Measurements from ENCODE around the gene OR2A25.

DNA sequence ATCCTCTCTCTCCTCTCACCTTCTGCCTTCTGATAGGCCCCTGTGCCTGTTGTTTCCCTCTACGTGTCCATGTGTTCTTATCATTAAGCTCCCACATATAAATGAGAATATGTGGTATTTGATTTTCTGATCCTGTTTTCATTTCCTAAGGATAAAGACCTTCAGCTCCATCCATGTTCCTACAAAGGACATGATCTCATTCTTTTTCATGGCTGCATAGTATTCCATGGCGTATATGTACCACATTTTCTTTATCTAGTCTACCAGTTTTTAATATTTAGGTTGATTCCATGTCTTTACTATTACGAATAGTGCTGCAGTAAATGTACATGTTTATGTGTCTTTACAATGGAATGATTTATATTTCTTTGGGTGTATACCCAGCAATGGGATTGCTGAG is 21.1 kb downstream of the OR2A25 start:
- no peak for TF ChIP-seq POLR2A (IDR thresholded peaks at IDR 0.05)
- TF ChIP-seq, protein P1, sequence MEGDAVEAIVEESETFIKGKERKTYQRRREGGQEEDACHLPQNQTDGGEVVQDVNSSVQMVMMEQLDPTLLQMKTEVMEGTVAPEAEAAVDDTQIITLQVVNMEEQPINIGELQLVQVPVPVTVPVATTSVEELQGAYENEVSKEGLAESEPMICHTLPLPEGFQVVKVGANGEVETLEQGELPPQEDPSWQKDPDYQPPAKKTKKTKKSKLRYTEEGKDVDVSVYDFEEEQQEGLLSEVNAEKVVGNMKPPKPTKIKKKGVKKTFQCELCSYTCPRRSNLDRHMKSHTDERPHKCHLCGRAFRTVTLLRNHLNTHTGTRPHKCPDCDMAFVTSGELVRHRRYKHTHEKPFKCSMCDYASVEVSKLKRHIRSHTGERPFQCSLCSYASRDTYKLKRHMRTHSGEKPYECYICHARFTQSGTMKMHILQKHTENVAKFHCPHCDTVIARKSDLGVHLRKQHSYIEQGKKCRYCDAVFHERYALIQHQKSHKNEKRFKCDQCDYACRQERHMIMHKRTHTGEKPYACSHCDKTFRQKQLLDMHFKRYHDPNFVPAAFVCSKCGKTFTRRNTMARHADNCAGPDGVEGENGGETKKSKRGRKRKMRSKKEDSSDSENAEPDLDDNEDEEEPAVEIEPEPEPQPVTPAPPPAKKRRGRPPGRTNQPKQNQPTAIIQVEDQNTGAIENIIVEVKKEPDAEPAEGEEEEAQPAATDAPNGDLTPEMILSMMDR (IDR thresholded peaks at IDR 0.05): no peak

All from Peyer's patch (tissue), 4 donors.